Keratinocyte (primary cell): ENCODE measurements around the gene C2.

Experiments
- CTCF ChIP-seq, 3 experiments: IDR thresholded peaks in 1 of 3; conservative IDR thresholded peaks in 1 of 3; optimal IDR thresholded peaks in 1 of 3; 2 replicates in 2 of 3; 3 replicates in 1 of 3; pipeline versions ENCODE3 to v1.5.1; 2011; ENCODE audit warnings: low read length in 3 of 3, mild to moderate bottlenecking in 3 of 3, moderate library complexity in 2 of 3, control low read depth in 1 of 3, inconsistent platforms in 1 of 3; ENCODE audit not compliant: insufficient read depth in 2 of 3; ENCODE audit errors: extremely low read depth in 1 of 3
- EZH2 ChIP-seq: IDR thresholded peaks from one replicate; pipeline ENCODE4 v1.6.1; 2012; ENCODE audit warnings: inconsistent platforms, mild to moderate bottlenecking, low read length, moderate library complexity

- no peak for TF ChIP-seq CTCF (optimal IDR thresholded peaks at IDR 0.05 in 1 of 3, IDR thresholded peaks at IDR 0.05 in 1 of 3, conservative IDR thresholded peaks at IDR 0.05 in 1 of 3; ENCODE audit: extremely low read depth in 1 of 3, insufficient read depth in 2 of 3, low read length in 3 of 3)
- TF ChIP-seq EZH2: no peak
Observed at GRCh38 chr6:31879901-31880300, 47.6 kb upstream of the C2 start.
